WERI-Rb-1 (cell line): ENCODE measurements around the gene ATP6V1C2.

ENCODE experiments used
- DNase-seq: peaks from one replicate; pipeline ENCODE4 v3.0.0-alpha.2; 2020
- H3K27ac ChIP-seq: fragments of 250-450 bp; sonication (Bioruptor Pico); 2 replicates; pipeline ENCODE4 v1.5.1; 2020; ENCODE audit warnings: mild to moderate bottlenecking, moderate library complexity
- H3K27me3 ChIP-seq: fragments of 250-450 bp; sonication (Bioruptor Pico); 2 replicates; pipeline ENCODE4 v1.5.1; 2021; ENCODE audit warnings: mild to moderate bottlenecking, low read depth, moderate library complexity; ENCODE audit not compliant: insufficient read depth, severe bottlenecking
- H3K36me3 ChIP-seq: fragments of 250-450 bp; sonication (Bioruptor Pico); 2 replicates; pipeline ENCODE4 v1.5.1; 2020; ENCODE audit warnings: mild to moderate bottlenecking, moderate library complexity
- H3K4me3 ChIP-seq: 2 replicates; pipeline ENCODE4 v1.5.1; 2011; ENCODE audit warnings: low read depth, mild to moderate bottlenecking, control low read depth, low read length
- H3K9me3 ChIP-seq: fragments of 250-450 bp; sonication (Bioruptor Pico); 2 replicates; pipeline ENCODE4 v1.5.1; 2021; ENCODE audit warnings: mild to moderate bottlenecking, moderate library complexity; ENCODE audit not compliant: severe bottlenecking
- TF ChIP-seq, protein P1 (sequence below): IDR thresholded peaks from 2 replicates; pipeline ENCODE4 v1.5.1; 2011; ENCODE audit warnings: low read depth, mild to moderate bottlenecking, control low read depth, inconsistent platforms, low read length

The ATP6V1C2 gene

GRCh38 chr2:10785260-10785659 is 63.8 kb downstream of the ATP6V1C2 start:
- no peak for DNase-seq
- H3K9me3 ChIP-seq = no peaks in the 10 kb centered on the region
- no peak overlapping the region for H3K27ac ChIP-seq
- peaks cover 97% of the 10 kb centered on the region for H3K36me3 ChIP-seq
- H3K4me3 ChIP-seq = no peak overlapping the region
- H3K27me3 ChIP-seq = no peaks in the 10 kb centered on the region
- TF ChIP-seq, protein P1, sequence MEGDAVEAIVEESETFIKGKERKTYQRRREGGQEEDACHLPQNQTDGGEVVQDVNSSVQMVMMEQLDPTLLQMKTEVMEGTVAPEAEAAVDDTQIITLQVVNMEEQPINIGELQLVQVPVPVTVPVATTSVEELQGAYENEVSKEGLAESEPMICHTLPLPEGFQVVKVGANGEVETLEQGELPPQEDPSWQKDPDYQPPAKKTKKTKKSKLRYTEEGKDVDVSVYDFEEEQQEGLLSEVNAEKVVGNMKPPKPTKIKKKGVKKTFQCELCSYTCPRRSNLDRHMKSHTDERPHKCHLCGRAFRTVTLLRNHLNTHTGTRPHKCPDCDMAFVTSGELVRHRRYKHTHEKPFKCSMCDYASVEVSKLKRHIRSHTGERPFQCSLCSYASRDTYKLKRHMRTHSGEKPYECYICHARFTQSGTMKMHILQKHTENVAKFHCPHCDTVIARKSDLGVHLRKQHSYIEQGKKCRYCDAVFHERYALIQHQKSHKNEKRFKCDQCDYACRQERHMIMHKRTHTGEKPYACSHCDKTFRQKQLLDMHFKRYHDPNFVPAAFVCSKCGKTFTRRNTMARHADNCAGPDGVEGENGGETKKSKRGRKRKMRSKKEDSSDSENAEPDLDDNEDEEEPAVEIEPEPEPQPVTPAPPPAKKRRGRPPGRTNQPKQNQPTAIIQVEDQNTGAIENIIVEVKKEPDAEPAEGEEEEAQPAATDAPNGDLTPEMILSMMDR = no peak

DNA sequence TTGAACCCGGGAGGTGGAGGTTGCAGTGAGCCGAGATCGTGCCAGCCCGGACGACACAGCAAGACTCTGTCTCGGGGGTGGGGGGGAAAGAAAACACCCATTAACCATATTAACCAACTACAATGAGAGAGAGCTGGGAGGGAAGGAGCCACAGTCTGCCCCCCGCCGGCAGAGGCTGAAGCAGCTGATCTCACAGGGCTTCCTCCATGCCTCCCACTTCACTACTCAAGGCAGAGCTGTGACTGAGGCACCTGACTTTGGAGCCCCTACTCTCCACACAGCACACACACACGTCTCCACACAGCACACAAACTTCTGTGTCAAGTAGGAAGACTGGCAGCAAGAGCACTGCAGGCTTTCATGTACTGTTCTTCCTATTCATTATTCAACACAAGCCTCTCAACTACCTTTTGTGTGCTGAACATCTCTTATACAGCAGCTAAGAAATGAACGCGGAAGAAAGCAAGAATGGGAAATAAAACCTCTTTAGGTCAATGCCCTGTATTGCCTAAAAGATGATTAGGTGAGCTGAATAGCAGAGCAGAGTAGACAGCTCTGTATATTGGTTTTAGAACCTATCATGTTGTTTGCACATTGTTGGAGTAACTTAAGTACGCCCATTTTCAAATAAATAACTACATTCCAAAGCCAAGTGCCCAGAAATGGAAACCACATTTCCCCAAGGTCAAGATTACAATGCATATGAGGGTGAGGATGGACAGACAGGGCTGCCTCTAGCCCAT is 65.0 kb downstream of the ATP6V1C2 start:
- Histone ChIP-seq H3K27ac (no peak overlapping the region), H3K27me3 (no peaks in the 10 kb centered on the region)

DNA sequence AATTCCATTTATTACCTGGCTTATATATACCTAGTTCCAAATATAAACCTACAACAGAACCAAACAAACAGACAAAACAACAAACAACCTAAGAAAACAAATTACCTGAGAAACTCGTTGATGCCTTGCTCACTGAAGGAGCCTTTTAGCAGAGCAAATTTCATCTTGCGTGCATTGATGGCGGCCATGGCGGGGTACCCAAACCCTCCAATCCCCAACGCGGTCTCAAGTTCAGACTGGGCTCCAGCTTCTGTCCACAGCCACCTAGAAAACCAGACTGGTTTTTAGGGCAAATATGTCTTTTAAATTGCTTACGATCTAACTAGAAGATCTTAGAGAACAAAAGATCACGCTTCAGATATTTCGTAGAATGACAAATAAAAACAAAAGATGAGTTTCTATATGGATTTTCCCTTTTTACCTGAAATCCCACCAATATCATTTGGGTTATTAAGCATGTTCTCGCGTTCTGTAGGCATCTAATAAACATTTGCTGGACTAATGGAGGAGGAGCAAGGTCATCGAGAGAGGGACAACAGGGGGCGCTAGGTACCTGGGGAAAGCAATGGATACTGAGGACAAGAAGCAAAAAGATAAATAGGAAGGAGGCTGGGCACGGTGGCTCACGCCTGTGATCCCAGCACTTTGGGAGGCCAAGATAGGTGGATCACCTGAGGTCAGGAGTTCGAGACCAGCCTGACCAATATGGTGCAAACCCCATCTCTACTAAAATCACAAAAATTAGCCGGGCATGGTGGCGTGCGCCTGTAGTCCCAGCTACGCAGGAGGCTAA is 65.9 kb downstream of the ATP6V1C2 start:
- TF ChIP-seq, protein P1 = peak; percentile 65
- Histone ChIP-seq H3K4me3 (no peak overlapping the region), H3K27me3 (no peaks in the 10 kb centered on the region), H3K27ac (no peak overlapping the region), H3K9me3 (no peaks in the 10 kb centered on the region), H3K36me3 (peaks cover 99% of the 10 kb centered on the region)
- peak; percentile 71 for DNase-seq

More for the DNA sequence above, 65.0 kb downstream of the ATP6V1C2 start:
- TF ChIP-seq, protein P1 = no peak
- Histone ChIP-seq H3K4me3 (no peak overlapping the region), H3K36me3 (peaks cover 99% of the 10 kb centered on the region), H3K9me3 (no peaks in the 10 kb centered on the region)
- DNase-seq = no peak

GRCh38 chr2:10788855-10789254 is 67.4 kb downstream of the ATP6V1C2 start:
- DNase-seq = no peak
- Histone ChIP-seq H3K4me3 (no peak overlapping the region), H3K36me3 (peaks cover 99% of the 10 kb centered on the region), H3K27ac (no peak overlapping the region), H3K9me3 (no peaks in the 10 kb centered on the region), H3K27me3 (no peaks in the 10 kb centered on the region)
- TF ChIP-seq, protein P1 = no peak

DNA sequence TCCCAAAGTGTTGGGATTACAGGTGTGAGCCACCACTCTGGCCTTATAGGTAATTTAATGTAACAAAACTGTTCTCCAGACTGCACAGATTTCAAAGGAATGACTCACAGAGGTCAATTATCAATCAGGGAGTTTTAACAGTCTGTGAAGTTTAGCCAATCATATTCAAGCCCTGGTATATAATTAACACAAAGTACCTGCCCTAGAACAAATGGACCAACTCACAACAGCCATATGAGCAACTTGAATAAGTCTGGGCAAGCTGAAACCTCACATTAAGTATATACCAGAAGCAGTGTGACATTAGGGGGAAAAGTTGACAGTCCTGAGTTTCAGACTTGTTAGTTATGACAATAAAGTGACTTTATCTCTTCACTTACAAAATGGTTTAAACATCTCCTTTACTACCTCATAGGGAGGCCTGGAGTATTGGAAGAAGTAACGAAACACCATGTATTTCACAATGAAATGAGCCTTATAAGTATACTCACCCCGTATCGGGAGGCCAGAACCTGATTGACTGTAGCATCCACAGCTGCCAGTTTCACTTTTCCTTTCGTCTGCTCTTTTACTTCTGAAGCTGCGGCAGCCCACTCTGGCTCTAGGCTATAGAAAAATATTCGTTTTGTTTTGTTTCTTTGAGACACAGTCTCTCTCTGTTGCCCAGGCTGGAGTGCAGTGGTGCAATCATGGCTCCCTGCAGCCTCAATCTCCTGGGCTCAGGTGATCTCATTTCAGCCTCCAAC is 69.0 kb downstream of the ATP6V1C2 start:
- no peak overlapping the region for H3K4me3 ChIP-seq
- TF ChIP-seq, protein P1 = no peak
- H3K36me3 ChIP-seq = peaks cover 96% of the 10 kb centered on the region
- no peaks in the 10 kb centered on the region for H3K27me3 ChIP-seq
- H3K27ac ChIP-seq = no peak overlapping the region
- no peaks in the 10 kb centered on the region for H3K9me3 ChIP-seq
- no peak for DNase-seq
